K562 (cell line): ENCODE results near the gene MTOR. TPM values are rescaled to one million over a fixed set of nuclear protein-coding genes. Genes with fewer than 3 reads are reported as not detected.

ENCODE experiments used
- ATAC-seq: fragments of 200-7000 bp; cut with Tn5 transposase; 3 replicates; pipeline ENCODE4 v1.9.1; 2020; ENCODE audit warnings: moderate library complexity
- BruUV-seq: library from RNA; stranded (reverse); fragments of 400-500 nt; replicated peaks from 2 replicates; lab custom pipeline; 2021; lab: Mats Ljungman, UMichigan
- CTCF ChIA-PET: fragments of 300-600 bp; formaldehyde crosslinking; extraction: SDS; loops from one replicate; lab custom pipeline; 2021; ENCODE audit warnings: low intra/inter-chr PET ratio; lab: Yijun Ruan, JAX
- POLR2A ChIA-PET: fragments of 300-600, 350-650 bp; sonication (Branson Sonifier 250); formaldehyde crosslinking; extraction: SDS; loops from one replicate; lab custom pipeline; 2021; ENCODE audit warnings: antibody characterized with exemption, inconsistent platforms; lab: Yijun Ruan, JAX
- DNase-seq, 4 experiments: peaks; one replicate each; pipeline versions ENCODE4 v3.0.0 to v3.0.0-alpha.2; 2011 to 2018; ENCODE audit warnings: low spot score in 3 of 4, mixed read lengths in 3 of 4; ENCODE audit errors: extremely low read depth in 1 of 4
- FAIRE-seq: peaks from 2 replicates; lab custom pipeline; 2011; peaks lifted over from hg19 to GRCh38; lab: Jason Lieb, UNC
- H2AFZ ChIP-seq: 2 replicates; pipeline ENCODE4 v1.6.0; 2011; ENCODE audit warnings: low read depth, low read length, control low read depth, inconsistent platforms
- H3K27ac ChIP-seq: fragments of 200-600 bp; 3 replicates; pipeline ENCODE4 v1.8.0; 2011; ENCODE audit warnings: low read depth, mild to moderate bottlenecking, control low read depth, inconsistent platforms, low read length, moderate library complexity, mixed read lengths; ENCODE audit errors: extremely low read depth
- H3K27me3 ChIP-seq, 2 experiments: fragments of 300-600 bp in 1 of 2; 2 replicates in 1 of 2; 3 replicates in 1 of 2; pipeline versions ENCODE4 v1.6.0 to v1.8.0; 2011; ENCODE audit warnings: inconsistent platforms in 2 of 2, low read length in 2 of 2, mild to moderate bottlenecking in 1 of 2, mixed read lengths in 1 of 2, moderate library complexity in 1 of 2; ENCODE audit not compliant: control insufficient read depth in 2 of 2, insufficient read depth in 2 of 2
- H3K36me3 ChIP-seq: fragments of 300-600 bp; 3 replicates; pipeline ENCODE4 v1.8.0; 2011; ENCODE audit warnings: mild to moderate bottlenecking, low read length, inconsistent platforms; ENCODE audit not compliant: control insufficient read depth, insufficient read depth
- H3K4me1 ChIP-seq, 2 experiments: fragments of 200-600 bp in 1 of 2; replicated peaks in 1 of 2; 2 replicates in 1 of 2; 3 replicates in 1 of 2; pipeline versions ENCODE4 v1.5.1 to v1.8.0; 2011; ENCODE audit warnings: inconsistent platforms in 2 of 2, low read length in 2 of 2, mild to moderate bottlenecking in 1 of 2, mixed read lengths in 1 of 2, moderate library complexity in 1 of 2; ENCODE audit not compliant: control insufficient read depth in 2 of 2, insufficient read depth in 2 of 2
- H3K4me2 ChIP-seq: 2 replicates; pipeline ENCODE4 v1.6.1; 2011; ENCODE audit warnings: low read length, control low read depth, inconsistent platforms, mixed read lengths; ENCODE audit not compliant: insufficient read depth
- H3K4me3 ChIP-seq: fragments of 200-600 bp; sonication (generic), shearing (Covaris generic); 2 replicates; pipeline ENCODE4 v1.5.1; 2016; ENCODE audit warnings: control low read depth, inconsistent platforms
- H3K79me2 ChIP-seq: fragments of 200-600 bp; 3 replicates; pipeline ENCODE4 v1.8.0; 2011; ENCODE audit warnings: low read length, inconsistent platforms; ENCODE audit not compliant: control insufficient read depth, insufficient read depth
- H3K9ac ChIP-seq, 2 experiments: 2 replicates each; pipeline versions ENCODE4 v1.6.0 to v1.6.1; 2011; ENCODE audit warnings: low read depth in 2 of 2, low read length in 2 of 2, control low read depth in 1 of 2, inconsistent platforms in 1 of 2, mild to moderate bottlenecking in 1 of 2, mixed read lengths in 1 of 2; ENCODE audit not compliant: insufficient read depth in 1 of 2
- H3K9me1 ChIP-seq: one replicate; pipeline ENCODE4 v1.6.0; 2011; ENCODE audit warnings: inconsistent platforms, mild to moderate bottlenecking, low read length, moderate library complexity; ENCODE audit not compliant: control insufficient read depth, insufficient read depth
- H3K9me3 ChIP-seq: replicated peaks from 2 replicates; pipeline ENCODE4 v1.5.1; 2011; ENCODE audit warnings: low read depth, low read length, inconsistent platforms; ENCODE audit not compliant: control insufficient read depth, insufficient read depth
- H4K20me1 ChIP-seq: replicated peaks from 2 replicates; pipeline ENCODE4 v1.6.1; 2011; ENCODE audit warnings: low read length, inconsistent platforms, mixed read lengths; ENCODE audit not compliant: control insufficient read depth, insufficient read depth
- CBX2 ChIP-seq: fragments of 200-600 bp; sonication (generic); IDR thresholded peaks from one replicate; pipeline ENCODE4 v1.6.1; 2012; ENCODE audit warnings: mild to moderate bottlenecking, low read length, inconsistent platforms; ENCODE audit not compliant: insufficient read depth, poor library complexity, severe bottlenecking
- HOXB6 ChIP-seq: fragments of 250-450 bp; sonication (Bioruptor Pico); IDR thresholded peaks from 2 replicates; pipeline ENCODE4 v1.5.1; 2022; ENCODE audit warnings: mild to moderate bottlenecking, borderline replicate concordance
- KDM4B ChIP-seq, 2 experiments: fragments of 450-650 bp in 1 of 2; sonication (generic) in 1 of 2; IDR thresholded peaks; 2 replicates each; pipeline ENCODE4 v1.6.1; 2016 to 2017; ENCODE audit warnings: borderline replicate concordance in 2 of 2, antibody characterized with exemption in 1 of 2, low read depth in 1 of 2, mild to moderate bottlenecking in 1 of 2
- L3MBTL2 ChIP-seq: fragments of 450-650 bp; IDR thresholded peaks from 2 replicates; pipeline ENCODE4 v1.6.1; 2016; ENCODE audit warnings: mild to moderate bottlenecking, moderate library complexity
- MEF2D ChIP-seq: conservative IDR thresholded peaks from 2 replicates; pipeline ENCODE4 v1.6.1; 2016; ENCODE audit warnings: low read depth, missing genetic modification characterization, missing compliant biosample characterization
- NR2C2 ChIP-seq, 2 experiments: fragments of 200-800 bp in 1 of 2; sonication (Bioruptor generic) in 1 of 2; sonication (generic) in 1 of 2; formaldehyde crosslinking in 1 of 2; IDR thresholded peaks; 2 replicates each; pipeline versions ENCODE4 v1.6.1 to v1.8.0; 2016 to 2022; ENCODE audit warnings: mild to moderate bottlenecking in 1 of 2, missing compliant biosample characterization in 1 of 2, missing genetic modification characterization in 1 of 2, missing genetic modification reagents in 1 of 2
- RBFOX2 ChIP-seq: fragments of 200-400 bp; formaldehyde crosslinking; IDR thresholded peaks from 2 replicates; pipeline ENCODE4 v1.6.1; 2017; ENCODE audit warnings: low read depth, mild to moderate bottlenecking, low read length, moderate library complexity
- RBM39 ChIP-seq: fragments of 200-400 bp; formaldehyde crosslinking; optimal IDR thresholded peaks from 2 replicates; pipeline ENCODE3; 2018; ENCODE audit warnings: low read depth, low read length
- SMARCB1 ChIP-seq: IDR thresholded peaks from 2 replicates; pipeline ENCODE4 v1.6.1; 2011; ENCODE audit warnings: improper control_type of control experiment, low read depth; ENCODE audit not compliant: insufficient read length
- STAT5A ChIP-seq: IDR thresholded peaks from 2 replicates; pipeline ENCODE4 v1.6.1; 2012; ENCODE audit warnings: low read length, inconsistent platforms, borderline replicate concordance
- ZNF232 ChIP-seq: sonication (generic); formaldehyde crosslinking; IDR thresholded peaks from 2 replicates; pipeline ENCODE4 v1.8.0; 2022; ENCODE audit warnings: mild to moderate bottlenecking, missing genetic modification reagents
- ZNF282 ChIP-seq: sonication (generic); formaldehyde crosslinking; IDR thresholded peaks from 2 replicates; pipeline ENCODE4 v1.8.1; 2023; ENCODE audit warnings: missing genetic modification reagents
- WGBS: fragments of 100-300 bp; shearing (Covaris generic); methylation state at CpG from one replicate; pipeline ENCODE4 v1.1.6; 2016; ENCODE audit warnings: low coverage, mixed read lengths; ENCODE audit not compliant: insufficient coverage; ENCODE audit errors: missing lambda C conversion rate; 5-methylcytosine and 5-hydroxymethylcytosine counted together
- in situ Hi-C: fragments of 300-500 bp; cut with MboI; formaldehyde crosslinking; loops from 4 replicates; pipeline ENCODE4 v1.15.0; 2018; ENCODE audit warnings: inconsistent platforms, mixed read lengths
- intact Hi-C: fragments of 100-400 bp; cut with micrococcal nuclease; formaldehyde crosslinking; loops from 2 replicates; pipeline ENCODE4 v1.14.2; 2022
- polyA plus RNA-seq, 8 experiments: library from polyadenylated mRNA; depleted of rRNA in 4 of 8; stranded (reverse) in 5 of 8; unstranded in 3 of 8; fragments of >200 nt; fragmentation: Nextera tagmentation in 2 of 8; fragmentation: Illumina TruSeq in 1 of 8; extraction: Ambion mirVana in 2 of 8; extraction: Trizol in 1 of 8; gene quantifications; 2 replicates each; pipeline versions ENCODE4 v1.2.1 to v1.2.3, GENCODE V29; 2011 to 2014; ENCODE audit warnings: inconsistent platforms in 1 of 8, missing spikeins in 1 of 8
- total RNA-seq, 7 experiments: library from RNA; depleted of rRNA in 6 of 7; stranded (reverse); fragments of >200 nt in 6 of 7; fragmentation: Illumina TruSeq in 2 of 7; extraction: Trizol in 2 of 7; gene quantifications; 2 replicates each; pipeline versions ENCODE4 v1.2.1 to v1.2.3, GENCODE V29; 2011 to 2021; ENCODE audit warnings: low replicate concordance in 1 of 7
- TF ChIP-seq, protein P1 (sequence below): IDR thresholded peaks from 2 replicates; pipeline ENCODE4 v1.6.1; 2016; ENCODE audit warnings: missing genetic modification characterization, missing compliant biosample characterization
- TF ChIP-seq, protein P2 (sequence below): fragments of 250-450 bp; sonication (Bioruptor Pico); IDR thresholded peaks from 2 replicates; pipeline ENCODE4 v1.4.0; 2020; ENCODE audit warnings: mild to moderate bottlenecking, moderate library complexity, borderline replicate concordance

The MTOR gene
- total and polyA plus RNA-seq, 9 of the 15 experiments (the other 6 are each of a cell fraction or from before 2014, with no cell fraction given): 11.4 to 71.4 (median 52.2) TPM

DNA sequence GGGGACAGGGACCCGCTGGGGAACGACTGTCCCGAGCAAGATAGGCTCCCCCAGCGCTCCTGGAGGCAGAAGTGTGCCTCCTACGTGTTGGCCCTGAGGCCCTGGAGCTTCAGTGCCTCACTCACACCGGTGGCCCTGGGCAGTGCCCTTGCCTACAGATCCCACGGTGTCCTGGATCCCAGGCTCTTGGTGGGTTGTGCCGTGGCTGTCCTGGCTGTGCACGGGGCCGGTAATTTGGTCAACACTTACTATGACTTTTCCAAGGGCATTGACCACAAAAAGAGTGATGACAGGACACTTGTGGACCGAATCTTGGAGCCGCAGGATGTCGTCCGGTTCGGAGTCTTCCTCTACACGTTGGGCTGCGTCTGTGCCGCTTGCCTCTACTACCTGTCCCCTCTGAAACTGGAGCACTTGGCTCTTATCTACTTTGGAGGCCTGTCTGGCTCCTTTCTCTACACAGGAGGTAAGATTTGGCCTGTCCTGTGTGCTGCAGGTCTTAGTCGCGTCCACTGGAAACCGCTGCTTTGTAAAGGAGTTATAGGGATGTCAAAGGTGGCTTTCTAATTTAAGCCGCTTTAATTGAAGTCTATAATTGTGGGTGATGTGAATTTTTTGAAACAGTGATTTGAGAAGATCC, 11.4 kb upstream of the MTOR start (continued):
- TF ChIP-seq ZNF232 (CRISPR knock-in tag) (peak; percentile 65), RBFOX2 (peak; percentile 80), SMARCB1 (no peak), NR2C2 (CRISPR knock-in tag; IDR thresholded peaks at IDR 0.05) (peak; percentile 29), NR2C2 (tag; IDR thresholded peaks at IDR 0.05) (no peak; the same call in 1 of the 2 replicates), ZNF282 (CRISPR knock-in tag) (0 out of 2 replicates have a peak, but pooled peaks have one; percentile 9)

DNA sequence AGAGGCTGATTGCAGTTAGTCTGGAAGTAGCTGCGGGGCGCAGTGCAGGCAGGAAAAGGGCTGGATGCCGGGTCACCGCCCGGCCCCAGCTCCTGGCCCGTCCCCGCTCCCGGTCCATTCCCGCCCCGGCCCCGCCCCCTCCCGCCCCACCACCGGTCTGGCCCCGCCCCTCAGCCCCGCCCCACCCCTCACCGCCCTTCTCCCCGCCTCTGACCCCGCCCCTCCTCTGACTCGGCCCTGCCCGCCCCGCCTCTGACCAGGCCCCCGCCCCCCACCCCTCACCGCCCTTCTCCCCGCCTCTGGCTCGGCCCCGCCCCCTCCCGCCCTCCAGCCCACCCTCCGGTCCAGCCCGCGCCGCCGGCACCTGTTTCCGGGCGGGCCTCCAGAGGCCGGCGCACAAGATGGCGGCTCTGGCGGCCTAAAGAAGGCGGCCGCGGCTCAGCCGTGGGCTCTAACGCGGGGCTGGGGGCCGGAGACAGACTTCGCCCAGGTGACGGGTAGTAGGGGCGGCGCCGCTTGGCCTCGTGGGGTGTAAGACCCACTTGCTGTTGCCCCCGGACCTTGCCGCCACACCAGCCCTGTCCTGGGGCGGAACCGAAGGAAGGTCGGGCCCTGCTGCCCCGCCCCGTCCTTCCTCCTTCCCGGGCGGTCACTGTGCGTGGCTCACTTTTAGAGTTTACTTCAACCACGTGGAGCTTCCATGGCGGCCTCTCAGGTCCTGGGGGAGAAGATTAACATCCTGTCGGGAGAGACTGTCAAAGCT, 10.7 kb upstream of the MTOR start, which contains the start of gene UBIAD1:
Gene UBIAD1 (plus strand): TSS at position 367 of the 763 bp plus-strand sequence. CDS start 334 bp downstream, at position 701.
- Histone ChIP-seq H3K79me2 (peaks cover 41% of the 10 kb centered on the region), H3K4me3 (peak within 1 kb of the TSS; percentile 97), H3K27ac (peak within 1 kb of the TSS; percentile 93), H2AFZ (peak within 1 kb of the TSS; percentile 99), H3K27me3 (no peaks in the 10 kb centered on the region), H3K9me1 (no peaks in the 10 kb centered on the region), H3K9me3 (no peaks in the 10 kb centered on the region), H3K4me2 (peak within 1 kb of the TSS; percentile 99), H3K36me3 (peaks cover 31% of the 10 kb centered on the region; the same call in 2 of the 3 replicates), H3K9ac (peak within 1 kb of the TSS; percentile 96 to 100), H3K4me1 (peaks cover 18 to 23% of the 10 kb centered on the region in 2 experiments), H4K20me1 (no peaks in the 10 kb centered on the region)
- intact Hi-C loops: no loop called here
- in situ Hi-C loops: no loop called here
- DNase-seq: peak; percentile 91 to 99 (median 98)
- ATAC-seq: peak; percentile 93
- CTCF ChIA-PET: no interaction called here
- POLR2A ChIA-PET: interaction anchor here (0.6 to 3.2 kb wide), 12 partner anchors 11 to 1423 kb away, joined by 3 to 27 read pairs (median 3); partner anchors contain the start of gene MTOR
- no TSS peak for BruUV-seq
- WGBS: under 1% methylated on average over 36 of the region's 64 CpGs
- peak; percentile 77 for FAIRE-seq
- no peak; a peak in 1 of 4 replicates for TF ChIP-seq KDM4B (IDR thresholded peaks at IDR 0.05; ENCODE audit: borderline replicate concordance in 2 of 2, low read depth in 1 of 2)
- TF ChIP-seq, protein P1, sequence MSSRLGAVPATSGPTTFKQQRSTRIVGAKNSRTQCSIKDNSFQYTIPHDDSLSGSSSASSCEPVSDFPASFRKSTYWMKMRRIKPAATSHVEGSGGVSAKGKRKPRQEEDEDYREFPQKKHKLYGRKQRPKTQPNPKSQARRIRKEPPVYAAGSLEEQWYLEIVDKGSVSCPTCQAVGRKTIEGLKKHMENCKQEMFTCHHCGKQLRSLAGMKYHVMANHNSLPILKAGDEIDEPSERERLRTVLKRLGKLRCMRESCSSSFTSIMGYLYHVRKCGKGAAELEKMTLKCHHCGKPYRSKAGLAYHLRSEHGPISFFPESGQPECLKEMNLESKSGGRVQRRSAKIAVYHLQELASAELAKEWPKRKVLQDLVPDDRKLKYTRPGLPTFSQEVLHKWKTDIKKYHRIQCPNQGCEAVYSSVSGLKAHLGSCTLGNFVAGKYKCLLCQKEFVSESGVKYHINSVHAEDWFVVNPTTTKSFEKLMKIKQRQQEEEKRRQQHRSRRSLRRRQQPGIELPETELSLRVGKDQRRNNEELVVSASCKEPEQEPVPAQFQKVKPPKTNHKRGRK (tag): no peak
- TF ChIP-seq SMARCB1: no peak
- TF ChIP-seq STAT5A: no peak
- TF ChIP-seq, protein P2, sequence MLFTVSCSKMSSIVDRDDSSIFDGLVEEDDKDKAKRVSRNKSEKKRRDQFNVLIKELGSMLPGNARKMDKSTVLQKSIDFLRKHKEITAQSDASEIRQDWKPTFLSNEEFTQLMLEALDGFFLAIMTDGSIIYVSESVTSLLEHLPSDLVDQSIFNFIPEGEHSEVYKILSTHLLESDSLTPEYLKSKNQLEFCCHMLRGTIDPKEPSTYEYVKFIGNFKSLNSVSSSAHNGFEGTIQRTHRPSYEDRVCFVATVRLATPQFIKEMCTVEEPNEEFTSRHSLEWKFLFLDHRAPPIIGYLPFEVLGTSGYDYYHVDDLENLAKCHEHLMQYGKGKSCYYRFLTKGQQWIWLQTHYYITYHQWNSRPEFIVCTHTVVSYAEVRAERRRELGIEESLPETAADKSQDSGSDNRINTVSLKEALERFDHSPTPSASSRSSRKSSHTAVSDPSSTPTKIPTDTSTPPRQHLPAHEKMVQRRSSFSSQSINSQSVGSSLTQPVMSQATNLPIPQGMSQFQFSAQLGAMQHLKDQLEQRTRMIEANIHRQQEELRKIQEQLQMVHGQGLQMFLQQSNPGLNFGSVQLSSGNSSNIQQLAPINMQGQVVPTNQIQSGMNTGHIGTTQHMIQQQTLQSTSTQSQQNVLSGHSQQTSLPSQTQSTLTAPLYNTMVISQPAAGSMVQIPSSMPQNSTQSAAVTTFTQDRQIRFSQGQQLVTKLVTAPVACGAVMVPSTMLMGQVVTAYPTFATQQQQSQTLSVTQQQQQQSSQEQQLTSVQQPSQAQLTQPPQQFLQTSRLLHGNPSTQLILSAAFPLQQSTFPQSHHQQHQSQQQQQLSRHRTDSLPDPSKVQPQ: no peak
- peak; percentile 77 for TF ChIP-seq L3MBTL2
- no peak for TF ChIP-seq RBM39
- TF ChIP-seq MEF2D (tag): 0 out of 2 replicates have a peak, but pooled peaks have one; percentile 19
- peak; percentile 37; the same call in 1 of the 2 replicates for TF ChIP-seq HOXB6 (CRISPR knock-in tag)
- TF ChIP-seq CBX2: no peak
